HepG2 (cell line): ENCODE data around the gene CLP1.

ENCODE experiments used
- ATRX ChIP-seq: sonication (generic); formaldehyde crosslinking; IDR thresholded peaks from 2 replicates; pipeline ENCODE4 v1.4.0; 2020; ENCODE audit warnings: missing genetic modification reagents, borderline replicate concordance
- SIN3A ChIP-seq: IDR thresholded peaks from 2 replicates; pipeline ENCODE4 v1.6.1; 2011; ENCODE audit warnings: low read depth, mild to moderate bottlenecking, control low read depth, low read length, borderline replicate concordance
- SUZ12 ChIP-seq: fragments of 150-350 bp; IDR thresholded peaks from 2 replicates; pipeline ENCODE4 v1.6.1; 2014; ENCODE audit warnings: low read depth, low read length
- THAP11 ChIP-seq: IDR thresholded peaks from 2 replicates; pipeline ENCODE4 v1.6.1; 2016; ENCODE audit warnings: missing biosample characterization, missing genetic modification reagents
- ZNF274 ChIP-seq: sonication (generic); formaldehyde crosslinking; IDR thresholded peaks from 2 replicates; pipeline ENCODE4 v1.5.1; 2020; ENCODE audit warnings: mild to moderate bottlenecking, missing genetic modification reagents
- ZNF605 ChIP-seq: sonication (generic); formaldehyde crosslinking; IDR thresholded peaks from 2 replicates; pipeline ENCODE4 v1.8.0; 2022; ENCODE audit warnings: mild to moderate bottlenecking, missing genetic modification reagents
- TF ChIP-seq, protein P1 (sequence below): sonication (generic); formaldehyde crosslinking; IDR thresholded peaks from 2 replicates; pipeline ENCODE4 v1.4.0; 2020; ENCODE audit warnings: missing genetic modification reagents

DNA sequence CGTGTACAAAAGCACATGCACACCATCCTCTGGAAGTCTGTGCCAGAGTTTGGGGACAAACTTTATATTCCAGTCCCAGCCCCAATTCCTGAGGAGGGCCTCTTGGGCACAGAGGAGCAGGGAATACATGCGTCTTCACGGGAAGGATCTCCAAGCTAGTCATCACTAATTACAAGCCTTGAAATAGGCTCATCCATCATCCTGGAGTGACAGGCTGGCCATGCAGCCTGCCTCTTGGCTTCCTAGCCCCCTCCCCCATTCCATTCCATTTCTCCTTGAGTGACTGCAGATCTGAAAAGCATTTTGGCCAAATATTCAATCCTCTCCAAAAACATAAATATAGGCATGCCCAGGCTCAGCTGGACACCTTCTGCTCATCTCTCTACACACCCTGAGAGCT, 35.3 kb upstream of the CLP1 start:
- TF ChIP-seq ZNF274 (CRISPR knock-in tag): no peak
- no peak for TF ChIP-seq THAP11 (CRISPR knock-in tag)
- no peak for TF ChIP-seq ZNF605 (CRISPR knock-in tag)
- TF ChIP-seq SUZ12: no peak
- no peak for TF ChIP-seq SIN3A
- TF ChIP-seq, protein P1, sequence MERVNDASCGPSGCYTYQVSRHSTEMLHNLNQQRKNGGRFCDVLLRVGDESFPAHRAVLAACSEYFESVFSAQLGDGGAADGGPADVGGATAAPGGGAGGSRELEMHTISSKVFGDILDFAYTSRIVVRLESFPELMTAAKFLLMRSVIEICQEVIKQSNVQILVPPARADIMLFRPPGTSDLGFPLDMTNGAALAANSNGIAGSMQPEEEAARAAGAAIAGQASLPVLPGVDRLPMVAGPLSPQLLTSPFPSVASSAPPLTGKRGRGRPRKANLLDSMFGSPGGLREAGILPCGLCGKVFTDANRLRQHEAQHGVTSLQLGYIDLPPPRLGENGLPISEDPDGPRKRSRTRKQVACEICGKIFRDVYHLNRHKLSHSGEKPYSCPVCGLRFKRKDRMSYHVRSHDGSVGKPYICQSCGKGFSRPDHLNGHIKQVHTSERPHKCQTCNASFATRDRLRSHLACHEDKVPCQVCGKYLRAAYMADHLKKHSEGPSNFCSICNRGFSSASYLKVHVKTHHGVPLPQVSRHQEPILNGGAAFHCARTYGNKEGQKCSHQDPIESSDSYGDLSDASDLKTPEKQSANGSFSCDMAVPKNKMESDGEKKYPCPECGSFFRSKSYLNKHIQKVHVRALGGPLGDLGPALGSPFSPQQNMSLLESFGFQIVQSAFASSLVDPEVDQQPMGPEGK: no peak
- no peak for TF ChIP-seq ATRX (CRISPR knock-in tag)
